Stimulated activated CD4-positive, alpha-beta T cell treated with anti-CD3 and anti-CD28 coated beads, Interleukin-2, amount 100 ng/mL, for 4 hours (primary cell): ENCODE results near the gene TEX36.
"Not testable (repeated sequence)": the region's sequence is repeated elsewhere in the genome, so short reads cannot be mapped to it uniquely, and the experiment has no call there.

Experiments used
- DNase-seq: peaks from one replicate; pipeline ENCODE4 v3.0.0-alpha.2; 2020; ENCODE audit warnings: low read depth

The TEX36 gene

GRCh38 chr10:125629758-125630376 is 53.1 kb downstream of the TEX36 start:
- no peak for DNase-seq

DNA sequence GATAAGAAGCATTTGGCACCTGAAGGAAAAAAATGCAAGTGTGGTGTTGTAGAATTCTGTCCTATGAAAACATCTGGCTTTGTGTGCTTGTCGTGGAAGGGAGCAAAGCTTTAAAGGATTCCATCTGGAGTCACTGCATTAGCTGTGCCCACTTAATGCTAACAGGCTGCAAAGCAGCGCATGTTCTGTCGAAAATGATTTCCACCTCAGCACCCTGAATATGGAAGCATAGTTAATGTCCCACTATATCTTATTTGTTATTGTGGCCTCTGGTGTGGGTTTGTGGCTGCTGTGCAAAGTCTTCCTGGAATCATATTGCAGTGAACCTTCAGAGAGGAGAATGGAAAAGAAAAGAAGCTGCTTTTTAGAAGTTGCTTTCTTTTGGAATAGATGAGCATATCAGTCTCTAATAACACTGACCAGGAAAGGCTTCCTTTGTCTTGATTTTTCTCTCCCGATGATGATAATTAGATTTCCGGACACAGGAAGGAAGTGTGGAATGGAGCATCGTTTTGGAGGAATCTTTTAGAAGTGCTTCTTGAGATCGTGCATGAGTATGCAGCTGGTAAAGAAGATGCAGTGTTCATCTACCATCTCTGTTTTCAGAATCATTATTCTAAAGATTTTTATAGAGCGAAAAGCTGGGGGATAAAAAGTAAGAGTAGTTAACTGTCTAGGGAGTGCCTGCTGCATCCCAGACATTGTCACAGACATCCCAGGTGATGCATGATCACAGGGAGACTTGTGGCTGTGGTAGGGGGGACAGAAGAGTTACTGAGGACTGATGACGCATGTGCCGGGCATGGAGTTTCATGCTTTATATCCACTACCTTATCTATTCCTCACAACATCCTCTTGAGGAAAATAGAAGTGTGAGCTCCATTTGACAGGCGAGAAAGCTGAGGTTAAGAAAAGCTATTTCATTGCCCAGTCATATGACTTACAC is 54.6 kb downstream of the TEX36 start:
- no peak for DNase-seq

- DNase-seq: no peak
These were observed 55.3 kb downstream of the TEX36 start for GRCh38 chr10:125627646-125628045.

DNA sequence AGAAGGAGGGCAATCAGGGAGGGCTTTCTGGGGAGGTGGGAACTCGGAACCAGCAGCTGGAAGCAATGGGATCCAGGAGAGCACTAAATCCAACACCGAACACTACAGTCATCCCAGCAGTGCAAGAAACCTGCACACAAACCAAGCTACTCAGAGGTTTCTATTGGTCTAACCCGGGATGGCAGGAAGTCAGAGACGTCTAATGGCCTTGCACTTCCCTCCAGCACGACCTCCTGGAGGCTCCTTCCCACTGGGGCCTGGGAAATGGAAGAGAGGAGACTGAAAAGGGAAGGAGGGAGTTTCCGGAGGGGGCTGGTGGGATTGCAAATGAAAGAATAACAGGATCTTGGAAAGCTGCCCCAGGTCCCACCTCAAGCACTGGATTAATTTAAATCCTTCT is 56.3 kb downstream of the TEX36 start:
- DNase-seq: no peak

DNA sequence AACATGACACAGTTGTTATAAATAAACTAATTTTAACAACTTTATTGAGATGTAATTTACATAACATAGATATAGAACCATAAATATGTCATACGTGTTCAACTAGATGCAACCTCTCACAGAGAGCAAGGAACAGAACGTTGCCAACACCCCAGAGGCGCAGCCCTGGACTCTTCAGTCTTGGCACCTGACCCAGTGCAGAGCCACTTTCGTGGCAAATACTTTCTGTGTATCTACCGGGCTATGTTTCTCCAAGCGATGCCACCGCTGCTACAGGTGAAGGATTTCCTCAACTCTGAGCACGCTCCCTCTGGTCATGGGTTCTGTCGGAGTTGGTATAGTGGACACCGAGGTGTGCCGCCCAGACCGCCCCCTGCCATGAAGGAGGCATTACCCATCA is 57.4 kb downstream of the TEX36 start:
- DNase-seq: no peak

DNA sequence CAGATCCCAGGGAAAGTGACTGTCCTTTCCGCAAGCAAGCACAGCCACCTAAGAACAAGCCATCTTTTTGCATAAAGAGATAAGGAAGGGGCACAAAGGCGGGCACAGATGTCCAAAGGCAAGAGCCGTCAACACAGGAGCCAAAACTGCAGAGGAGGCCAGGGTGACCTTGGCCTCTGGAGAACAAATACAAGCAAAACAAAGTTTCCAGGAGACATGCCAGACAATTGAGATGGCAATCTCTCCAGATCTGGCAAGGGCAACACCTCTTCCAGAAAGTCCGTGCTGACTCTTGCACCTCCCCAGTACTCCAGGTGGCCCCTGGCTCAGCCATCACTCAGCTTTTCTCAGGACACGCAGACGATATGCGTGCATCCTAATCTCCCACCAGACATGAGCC is 58.2 kb downstream of the TEX36 start:
- DNase-seq: no peak

GRCh38 chr10:125621052-125621451 is 61.9 kb downstream of the TEX36 start:
- no peak for DNase-seq

GRCh38 chr10:125620401-125620800 is 62.6 kb downstream of the TEX36 start:
- DNase-seq: no peak

- DNase-seq: not testable (repeated sequence)
These were observed 69.9 kb downstream of the TEX36 start for GRCh38 chr10:125613062-125613461.

- DNase-seq: no peak
These were observed 71.2 kb downstream of the TEX36 start for GRCh38 chr10:125611756-125612155.

- no peak for DNase-seq
These were observed 71.7 kb downstream of the TEX36 start for GRCh38 chr10:125611216-125611615.

GRCh38 chr10:125609859-125610258 is 73.1 kb downstream of the TEX36 start:
- no peak for DNase-seq

DNA sequence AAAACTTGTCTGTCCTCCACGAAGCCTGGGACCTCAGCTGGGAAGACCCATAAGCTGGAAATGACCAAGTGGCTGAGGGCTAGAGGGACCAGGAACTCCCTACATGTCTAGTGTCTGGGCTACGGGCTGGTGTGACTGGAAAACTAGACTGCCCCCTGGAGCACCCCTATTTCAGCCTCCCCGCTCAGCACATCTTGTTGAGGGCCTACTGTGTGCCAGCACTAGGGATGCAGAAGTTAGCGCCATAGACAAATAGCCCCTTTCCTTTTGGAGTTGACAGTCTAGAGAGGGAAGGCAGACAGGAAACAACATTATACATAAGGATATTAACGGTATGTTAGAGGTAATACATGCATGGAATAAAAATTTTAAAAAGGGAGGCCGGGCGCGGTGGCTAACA is 74.5 kb downstream of the TEX36 start:
- DNase-seq: no peak

DNA sequence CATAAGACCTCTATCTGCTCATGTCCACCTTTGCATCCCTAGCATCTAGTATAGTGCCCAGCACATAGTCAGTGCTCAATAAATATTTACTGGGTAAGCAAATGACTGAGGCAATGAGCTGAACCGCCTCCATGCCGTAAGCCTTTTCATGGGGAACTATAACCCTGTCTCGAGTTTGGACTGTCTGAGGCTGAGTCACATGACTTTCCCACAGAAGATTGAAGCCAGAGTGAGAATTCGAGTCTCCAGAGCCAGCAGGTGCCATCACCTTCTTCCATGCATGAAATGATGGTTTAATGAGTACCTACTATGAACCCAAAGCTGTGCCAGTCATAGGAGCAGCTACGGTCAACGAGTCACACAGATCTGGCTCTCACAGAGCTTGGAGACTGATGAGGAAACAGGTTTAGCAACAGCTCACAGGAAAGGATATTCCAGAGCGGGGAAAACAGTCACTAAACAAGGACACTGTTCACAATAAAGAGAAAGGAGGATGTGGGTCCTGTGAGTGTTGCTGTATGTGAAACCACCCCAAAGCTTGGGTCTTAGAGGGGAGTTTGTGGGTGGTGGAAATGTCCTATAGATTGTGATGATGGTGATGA is 75.2 kb downstream of the TEX36 start:
- no peak for DNase-seq

- no peak for DNase-seq
These were observed 76.5 kb downstream of the TEX36 start for GRCh38 chr10:125606414-125607010.
